OCI-LY7 (cell line): Measurements from ENCODE around the gene ZC3HAV1L. TPM values are rescaled to one million over a fixed set of nuclear protein-coding genes. Genes with fewer than 3 reads are reported as not detected.

Source experiments
- BruUV-seq: library from RNA; stranded (reverse); fragments of 400-500 nt; replicated peaks from 2 replicates; lab custom pipeline; 2021; lab: Mats Ljungman, UMichigan
- CTCF ChIA-PET: fragments of 300-600 bp; sonication (Branson Sonifier 250); formaldehyde crosslinking; loops from one replicate; lab custom pipeline; 2022; ENCODE audit warnings: antibody characterized with exemption; ENCODE audit not compliant: unreplicated experiment; lab: Charles Lee
- POLR2A ChIA-PET: fragments of 300-600 bp; sonication (Branson Sonifier 250); formaldehyde crosslinking; loops from one replicate; lab custom pipeline; 2022; ENCODE audit warnings: antibody characterized with exemption; lab: Charles Lee
- DNase-seq: peaks from one replicate; pipeline ENCODE4 v3.0.0-alpha.2; 2015; ENCODE audit warnings: low spot score
- H2AFZ ChIP-seq: fragments of 200-600 bp; sonication (generic), shearing (Covaris generic); 2 replicates; pipeline ENCODE4 v1.6.1; 2014; ENCODE audit warnings: mild to moderate bottlenecking, antibody characterized with exemption, low read length, moderate library complexity
- H3K27ac ChIP-seq: fragments of 200-600 bp; sonication (generic); 2 replicates; pipeline ENCODE4 v1.5.1; 2014; ENCODE audit warnings: mixed run types, low read depth, mild to moderate bottlenecking, moderate library complexity, low read length, inconsistent platforms; ENCODE audit not compliant: poor library complexity, severe bottlenecking
- H3K36me3 ChIP-seq: fragments of 200-600 bp; sonication (generic); 2 replicates; pipeline ENCODE4 v1.6.1; 2014; ENCODE audit warnings: mild to moderate bottlenecking, antibody characterized with exemption, low read length, moderate library complexity, mixed read lengths; ENCODE audit not compliant: insufficient read depth
- H3K4me1 ChIP-seq: fragments of 200-600 bp; sonication (generic); 2 replicates; pipeline ENCODE4 v1.5.1; 2014; ENCODE audit warnings: mild to moderate bottlenecking, low read length; ENCODE audit not compliant: insufficient read depth, poor library complexity, severe bottlenecking
- H3K4me2 ChIP-seq: fragments of 200-600 bp; sonication (generic); 2 replicates; pipeline ENCODE4 v1.6.1; 2014; ENCODE audit warnings: mild to moderate bottlenecking, low read length
- H3K4me3 ChIP-seq: fragments of 200-600 bp; sonication (generic); 2 replicates; pipeline ENCODE4 v1.5.1; 2014; ENCODE audit warnings: mild to moderate bottlenecking, low read depth, low read length; ENCODE audit not compliant: poor library complexity, severe bottlenecking
- H3K79me2 ChIP-seq: fragments of 200-600 bp; sonication (generic); 2 replicates; pipeline ENCODE4 v1.6.1; 2016; ENCODE audit warnings: low read depth, mild to moderate bottlenecking, low read length, moderate library complexity, mixed read lengths; ENCODE audit not compliant: insufficient read depth
- H3K9me2 ChIP-seq: fragments of 200-600 bp; sonication (generic); 2 replicates; pipeline ENCODE4 v1.6.1; 2016; ENCODE audit warnings: mild to moderate bottlenecking, low read length, mixed read lengths; ENCODE audit not compliant: insufficient read depth
- H3K9me3 ChIP-seq: fragments of 200-600 bp; sonication (generic); 2 replicates; pipeline ENCODE4 v1.6.1; 2014; ENCODE audit warnings: mild to moderate bottlenecking, mixed run types, low read length, mixed read lengths
- H4K20me1 ChIP-seq: fragments of 200-600 bp; sonication (generic); 2 replicates; pipeline ENCODE4 v1.6.1; 2014; ENCODE audit warnings: mild to moderate bottlenecking, antibody characterized with exemption, low read length, moderate library complexity, mixed read lengths; ENCODE audit not compliant: insufficient read depth
- EZH2phosphoT487 ChIP-seq: fragments of 200-600 bp; sonication (generic); IDR thresholded peaks from 2 replicates; pipeline ENCODE4 v1.6.1; 2018; ENCODE audit warnings: low read depth, borderline replicate concordance, mild to moderate bottlenecking, mixed run types, antibody characterized with exemption, low read length, moderate library complexity, mixed read lengths
- intact Hi-C: fragments of 100-400 bp; cut with micrococcal nuclease; formaldehyde crosslinking; loops from one replicate; pipeline ENCODE4 v1.10.0; 2022; ENCODE audit not compliant: unreplicated experiment
- total RNA-seq, 2 experiments: library from RNA; depleted of rRNA in 1 of 2; stranded (reverse); fragments of >200 nt in 1 of 2; shearing (Covaris generic) in 1 of 2; gene quantifications; 2 replicates each; pipeline ENCODE4 v1.2.3, GENCODE V29; 2014 to 2022
- TF ChIP-seq, protein P1 (sequence below): fragments of 200-600 bp; sonication (generic); conservative IDR thresholded peaks from 2 replicates; pipeline ENCODE4 v1.5.1; 2014; ENCODE audit warnings: mild to moderate bottlenecking, antibody characterized with exemption, low read length, moderate library complexity, mixed read lengths

ZC3HAV1L gene
- total RNA-seq, 2 experiments from 2014 or later: not detected

DNA sequence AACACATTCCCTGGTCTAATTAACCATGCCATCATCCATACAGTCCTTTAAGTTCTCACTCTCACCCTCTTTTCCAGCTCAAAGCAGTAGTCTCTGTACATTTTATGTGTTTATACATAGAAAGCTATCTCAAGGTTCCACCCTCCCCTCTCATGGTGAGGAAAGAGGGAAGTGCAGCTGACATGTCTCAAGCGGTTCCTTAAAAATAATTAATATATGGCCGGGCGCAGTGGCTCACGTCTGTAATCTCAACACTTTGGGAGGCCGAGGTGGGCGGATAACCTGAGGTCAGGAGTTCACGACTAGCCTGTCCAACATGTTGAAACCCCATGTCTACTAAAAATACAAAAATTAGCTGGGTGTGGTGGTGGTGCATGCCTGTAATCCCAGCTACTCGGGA lies 37.0 kb upstream of the ZC3HAV1L start:
- no TSS peak for BruUV-seq
- H3K9me3 ChIP-seq: no peaks in the 10 kb centered on the region
- no peak overlapping the region for H3K27ac ChIP-seq
- no peak for TF ChIP-seq EZH2phosphoT487
- TF ChIP-seq, protein P1, sequence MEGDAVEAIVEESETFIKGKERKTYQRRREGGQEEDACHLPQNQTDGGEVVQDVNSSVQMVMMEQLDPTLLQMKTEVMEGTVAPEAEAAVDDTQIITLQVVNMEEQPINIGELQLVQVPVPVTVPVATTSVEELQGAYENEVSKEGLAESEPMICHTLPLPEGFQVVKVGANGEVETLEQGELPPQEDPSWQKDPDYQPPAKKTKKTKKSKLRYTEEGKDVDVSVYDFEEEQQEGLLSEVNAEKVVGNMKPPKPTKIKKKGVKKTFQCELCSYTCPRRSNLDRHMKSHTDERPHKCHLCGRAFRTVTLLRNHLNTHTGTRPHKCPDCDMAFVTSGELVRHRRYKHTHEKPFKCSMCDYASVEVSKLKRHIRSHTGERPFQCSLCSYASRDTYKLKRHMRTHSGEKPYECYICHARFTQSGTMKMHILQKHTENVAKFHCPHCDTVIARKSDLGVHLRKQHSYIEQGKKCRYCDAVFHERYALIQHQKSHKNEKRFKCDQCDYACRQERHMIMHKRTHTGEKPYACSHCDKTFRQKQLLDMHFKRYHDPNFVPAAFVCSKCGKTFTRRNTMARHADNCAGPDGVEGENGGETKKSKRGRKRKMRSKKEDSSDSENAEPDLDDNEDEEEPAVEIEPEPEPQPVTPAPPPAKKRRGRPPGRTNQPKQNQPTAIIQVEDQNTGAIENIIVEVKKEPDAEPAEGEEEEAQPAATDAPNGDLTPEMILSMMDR: no peak
- peaks cover 92% of the 10 kb centered on the region for H3K36me3 ChIP-seq
- H4K20me1 ChIP-seq: no peaks in the 10 kb centered on the region
- ChIA-PET POLR2A (no interaction called here), CTCF (no interaction called here)
- H3K9me2 ChIP-seq: no peaks in the 10 kb centered on the region
- DNase-seq: no peak
- intact Hi-C loops: no loop called here
- peaks cover 4% of the 10 kb centered on the region for H3K4me1 ChIP-seq
- H3K4me3 ChIP-seq: no peak overlapping the region
- H3K79me2 ChIP-seq: peaks cover 6% of the 10 kb centered on the region; the same call in 1 of the 2 replicates
- no peak overlapping the region for H2AFZ ChIP-seq
- no peak overlapping the region for H3K4me2 ChIP-seq

DNA sequence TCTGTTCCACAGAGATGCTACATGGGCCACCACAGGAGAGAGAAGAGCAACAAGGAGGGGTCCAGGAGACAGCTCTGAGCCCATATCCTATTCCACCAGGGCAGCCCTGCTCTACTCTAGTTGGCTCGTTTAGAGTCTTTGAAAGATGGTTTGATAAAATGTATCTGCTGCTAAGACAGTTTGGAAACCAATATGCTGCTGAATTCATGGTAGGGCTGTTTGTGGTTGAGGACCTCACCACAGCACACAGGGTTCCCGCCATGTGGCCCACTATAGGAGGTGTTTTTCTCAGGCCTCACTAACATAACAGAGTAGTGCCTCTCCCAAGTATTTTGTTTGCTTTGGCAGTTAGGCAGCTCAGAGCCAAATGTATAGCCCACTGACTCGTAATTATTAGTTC lies 35.8 kb upstream of the ZC3HAV1L start:
- Histone ChIP-seq H2AFZ (no peak overlapping the region), H3K36me3 (peaks cover 92% of the 10 kb centered on the region), H3K27ac (no peak overlapping the region), H3K9me2 (no peaks in the 10 kb centered on the region), H3K4me1 (peaks cover 4% of the 10 kb centered on the region), H3K4me3 (no peak overlapping the region), H3K4me2 (no peak overlapping the region), H3K9me3 (no peaks in the 10 kb centered on the region), H4K20me1 (no peaks in the 10 kb centered on the region), H3K79me2 (peaks cover 6% of the 10 kb centered on the region; the same call in 1 of the 2 replicates)
- POLR2A ChIA-PET: interaction anchor here (0.5 to 1.4 kb wide), 3 partner anchors 18 to 33 kb away, joined by 3 to 4 read pairs (median 3); no protein-coding TSS in a partner anchor
- CTCF ChIA-PET: no interaction called here
- no peak for TF ChIP-seq EZH2phosphoT487
- TF ChIP-seq, protein P1: no peak
- BruUV-seq: no TSS peak
- intact Hi-C loops: no loop called here
- DNase-seq: no peak

DNA sequence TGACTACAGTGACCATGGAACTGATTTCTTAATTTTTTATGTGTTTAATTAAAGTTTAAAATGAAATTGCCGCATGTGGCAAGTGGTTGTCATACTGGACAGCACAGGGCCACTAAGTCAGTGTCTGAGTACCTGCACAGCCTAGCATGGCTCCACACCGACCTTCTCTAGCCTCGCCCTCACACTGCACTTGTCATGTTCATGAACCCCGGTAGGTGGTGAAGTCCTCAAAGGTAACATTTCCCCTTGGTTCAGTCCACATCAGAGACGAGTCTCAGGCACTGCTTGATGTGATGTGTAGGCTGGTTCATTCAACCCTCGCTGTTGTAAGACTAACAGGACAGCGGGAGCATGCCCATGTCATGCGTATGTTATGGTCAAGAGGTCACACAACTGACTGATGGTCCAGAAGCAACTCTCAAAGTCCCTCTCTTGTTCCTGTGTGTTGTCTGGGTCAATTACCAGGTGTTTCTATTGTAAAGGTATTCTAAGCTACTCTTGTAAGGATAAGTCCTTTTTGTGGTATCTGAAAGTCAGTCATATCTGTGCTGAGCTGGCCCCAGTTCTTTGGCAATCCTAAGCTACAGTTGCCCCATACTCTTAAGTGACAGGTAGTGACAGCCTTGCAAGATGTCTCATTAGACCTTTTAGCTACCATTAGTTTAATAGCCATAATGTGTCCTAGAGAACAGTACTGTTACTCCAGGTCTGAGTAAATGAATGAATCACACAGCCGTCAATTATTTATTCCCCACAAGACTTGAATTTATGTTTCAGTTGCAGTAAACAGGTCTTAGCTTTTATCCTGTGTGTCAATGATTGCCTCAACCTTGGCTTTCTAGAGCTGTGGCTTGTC lies 32.9 kb upstream of the ZC3HAV1L start:
- H3K79me2 ChIP-seq: no peaks in the 10 kb centered on the region

More for the DNA sequence above, 32.9 kb upstream of the ZC3HAV1L start:
- no peak for TF ChIP-seq EZH2phosphoT487
- TF ChIP-seq, protein P1: no peak
- no peaks in the 10 kb centered on the region for H4K20me1 ChIP-seq
- H3K4me1 ChIP-seq: no peaks in the 10 kb centered on the region
- no peak overlapping the region for H3K27ac ChIP-seq
- no peak for DNase-seq
- intact Hi-C loops: no loop called here
- POLR2A ChIA-PET: interaction anchor here (0.5 to 1.7 kb wide), 2 partner anchors 26 to 83 kb away, joined by 4 to 7 read pairs; no protein-coding TSS in a partner anchor
- no peaks in the 10 kb centered on the region for H3K9me3 ChIP-seq
- BruUV-seq: no TSS peak
- H3K9me2 ChIP-seq: no peaks in the 10 kb centered on the region
- H3K4me3 ChIP-seq: no peak overlapping the region
- H3K36me3 ChIP-seq: peaks cover 93% of the 10 kb centered on the region
- H2AFZ ChIP-seq: no peak overlapping the region
- no peak overlapping the region for H3K4me2 ChIP-seq
- CTCF ChIA-PET: no interaction called here
